Testis (tissue), 3 donors: ENCODE measurements around the gene OR2M4. TPM values are rescaled to one million over a fixed set of nuclear protein-coding genes. Genes with fewer than 3 reads are reported as not detected.
"Not testable (repeated sequence)": the region's sequence is repeated elsewhere in the genome, so short reads cannot be mapped to it uniquely, and the experiment has no call there.

ENCODE experiments used
- DNase-seq: peaks from one replicate; pipeline ENCODE4 v3.0.0-alpha.2; 2019
- H3K27ac ChIP-seq, 2 donors: fragments of 200-600 bp; sonication (generic); one replicate each; pipeline ENCODE4 v1.5.1; 2019
- H3K27me3 ChIP-seq: fragments of 200-600 bp; sonication (generic); one replicate; pipeline ENCODE4 v1.5.1; 2019
- H3K36me3 ChIP-seq: fragments of 200-600 bp; sonication (generic); one replicate; pipeline ENCODE4 v1.5.1; 2017; ENCODE audit warnings: low read depth; ENCODE audit errors: missing control alignments
- H3K4me1 ChIP-seq: fragments of 200-600 bp; sonication (generic); one replicate; pipeline ENCODE4 v1.5.1; 2019
- H3K4me3 ChIP-seq, 2 donors: fragments of 200-600 bp; sonication (generic); one replicate each; pipeline ENCODE4 v1.5.1; 2017 to 2019
- H3K9me3 ChIP-seq: fragments of 200-600 bp; sonication (generic); one replicate; pipeline ENCODE4 v1.5.1; 2017
- CTCF ChIP-seq, 3 experiments: fragments of 450-650 bp in 2 of 3; fragments of 200-600 bp in 1 of 3; sonication (generic) in 1 of 3; IDR thresholded peaks; one replicate each; pipeline ENCODE4 v1.5.1; 2016 to 2019; ENCODE audit warnings: antibody characterized with exemption in 3 of 3, mild to moderate bottlenecking in 2 of 3, moderate library complexity in 1 of 3
- POLR2A ChIP-seq: fragments of 450-650 bp; IDR thresholded peaks from one replicate; pipeline ENCODE4 v1.6.1; 2017; ENCODE audit warnings: antibody characterized with exemption, mild to moderate bottlenecking, moderate library complexity
- WGBS, 2 donors: methylation state at CpG; one replicate each; pipeline ENCODE4 v1.1.5; 2018; 5-methylcytosine and 5-hydroxymethylcytosine counted together
- intact Hi-C: fragments of 100-400 bp; cut with DNase I; formaldehyde crosslinking; loops from one replicate; pipeline ENCODE4 v1.15.1; 2023; ENCODE audit warnings: low total_unique reads
- polyA plus RNA-seq: library from polyadenylated mRNA; stranded (reverse); fragments of 350-450 nt; fragmentation: Illumina TruSeq; extraction: RNeasy Lipid Tissue Mini Kit (QIAGEN cat#74804); gene quantifications from one replicate; pipeline ENCODE4 v1.2.3, GENCODE V29; 2014; ENCODE audit warnings: low read depth, low replicate concordance; ENCODE audit not compliant: insufficient read depth
- total RNA-seq, 2 donors: library from RNA; depleted of rRNA; stranded (reverse); fragments of >200 nt; gene quantifications; one replicate each; pipeline ENCODE4 v1.2.3, GENCODE V29; 2016

The OR2M4 gene
- total and polyA plus RNA-seq, 3 donors from 2014 or later = 0.19 to 0.39 TPM; not detected in 1

- peak; percentile 57 for DNase-seq
- intact Hi-C loops = no loop called here
- H3K27ac ChIP-seq = no peak overlapping the region
- no peak overlapping the region for H3K4me3 ChIP-seq
- no peaks in the 10 kb centered on the region for H3K27me3 ChIP-seq
- no peaks in the 10 kb centered on the region for H3K36me3 ChIP-seq
- H3K9me3 ChIP-seq = no peaks in the 10 kb centered on the region
- no peak for TF ChIP-seq POLR2A
- TF ChIP-seq CTCF (IDR thresholded peaks at IDR 0.05) = peak in 2 of 3 experiments; percentile 41 to 59
- 7 to 10% methylated on average over 14 of the region's 14 CpGs for WGBS, 2 donors
- H3K4me1 ChIP-seq = no peaks in the 10 kb centered on the region
These were observed 12.0 kb downstream of the OR2M4 start for GRCh38 chr1:248243204-248243603.

GRCh38 chr1:248259309-248259708, 28.1 kb downstream of the OR2M4 start:
- intact Hi-C loops, H3K9me3 ChIP-seq, DNase-seq, H3K4me3 ChIP-seq, H3K27me3 ChIP-seq, H3K27ac ChIP-seq, H3K36me3 ChIP-seq, H3K4me1 ChIP-seq: not testable (repeated sequence)
- 65 to 83% methylated on average over 1 of the region's 1 CpG for WGBS, 2 donors

- H3K4me1 ChIP-seq = no peaks in the 10 kb centered on the region
- no peak overlapping the region for H3K27ac ChIP-seq
- H3K4me3 ChIP-seq = no peak overlapping the region
- H3K27me3 ChIP-seq = no peaks in the 10 kb centered on the region
- no peaks in the 10 kb centered on the region for H3K9me3 ChIP-seq
- WGBS, 2 donors = 62 to 71% methylated on average over 4 of the region's 4 CpGs
- H3K36me3 ChIP-seq = no peaks in the 10 kb centered on the region
- intact Hi-C loops = no loop called here
- no peak for DNase-seq
- no peak for TF ChIP-seq CTCF (IDR thresholded peaks at IDR 0.05)
- no peak for TF ChIP-seq POLR2A
These were observed 37.0 kb downstream of the OR2M4 start for GRCh38 chr1:248268178-248268577.

- peak; percentile 22 for DNase-seq
- intact Hi-C loops, H3K36me3 ChIP-seq, H3K4me1 ChIP-seq, H3K27me3 ChIP-seq, H3K9me3 ChIP-seq, H3K27ac ChIP-seq, H3K4me3 ChIP-seq: not testable (repeated sequence)
- WGBS, 2 donors = no CpG with 5 or more reads among the region's 16 CpGs
These were observed 42.0 kb downstream of the OR2M4 start for GRCh38 chr1:248273225-248273624.

- Histone ChIP-seq H3K36me3 (no peaks in the 10 kb centered on the region), H3K27ac (no peak within 1 kb of the TSS), H3K4me1 (no peaks in the 10 kb centered on the region), H3K4me3 (no peak within 1 kb of the TSS), H3K9me3 (no peaks in the 10 kb centered on the region), H3K27me3 (no peaks in the 10 kb centered on the region)
- TF ChIP-seq CTCF (IDR thresholded peaks at IDR 0.05) (no peak), POLR2A (no peak)
- no peak for DNase-seq
- WGBS, 2 donors = 56 to 65% methylated on average over 1 of the region's 1 CpG
- intact Hi-C loops = no loop called here
These were observed 46.7 kb downstream of the OR2M4 start, which contains the start of gene OR2T33 for GRCh38 chr1:248277876-248278275. TSS of gene OR2T33 (minus strand) at chr1:248277976. CDS start at chr1:248273814, 4,162 bp downstream.

GRCh38 chr1:248288391-248288790, 57.2 kb downstream of the OR2M4 start:
- no peak overlapping the region for H3K27ac ChIP-seq
- H3K4me3 ChIP-seq = no peak overlapping the region
- 56 to 58% methylated on average over 6 of the region's 6 CpGs for WGBS, 2 donors
- no peaks in the 10 kb centered on the region for H3K36me3 ChIP-seq
- H3K27me3 ChIP-seq = no peaks in the 10 kb centered on the region
- DNase-seq = no peak
- H3K4me1 ChIP-seq = no peaks in the 10 kb centered on the region
- TF ChIP-seq POLR2A (no peak), CTCF (IDR thresholded peaks at IDR 0.05) (no peak)
- intact Hi-C loops = no loop called here
- H3K9me3 ChIP-seq = no peaks in the 10 kb centered on the region
